ENCODE measurements around the gene CPT2. TPM values are rescaled to one million over a fixed set of nuclear protein-coding genes. Genes with fewer than 3 reads are reported as not detected.

The CPT2 gene
- total and polyA plus RNA-seq, 2 of the 13 experiments (the other 11 are each of a cell fraction or from before 2014, with no cell fraction given): 12.6 to 14.6 TPM

GRCh38 chr1:53220171-53220961 is 23.7 kb downstream of the CPT2 start, which contains the start of gene CZIB (continued):
- TF ChIP-seq ZNF275 (CRISPR knock-in tag; IDR thresholded peaks at IDR 0.05; ENCODE audit: borderline replicate concordance) (peak; percentile 48; the same call in 1 of the 2 replicates), BRCA1 (CRISPR knock-in tag; IDR thresholded peaks at IDR 0.05) (no peak; the same call in 1 of the 2 replicates), KAT2B (IDR thresholded peaks at IDR 0.05; ENCODE audit: borderline replicate concordance, low read depth, low read length) (no peak), SOX13 (IDR thresholded peaks at IDR 0.05) (peak; percentile 59; the same call in 1 of the 2 replicates), SOX13 (CRISPR knock-in tag; conservative IDR thresholded peaks at IDR 0.05 in 1 of 2, IDR thresholded peaks at IDR 0.05 in 1 of 2) (peak in 1 of 2 experiments; percentile 20; a peak in 2 of 4 replicates), LCORL (IDR thresholded peaks at IDR 0.05) (no peak), LCORL (CRISPR knock-in tag; IDR thresholded peaks at IDR 0.05) (peak; percentile 85), AKNA (CRISPR knock-in tag; IDR thresholded peaks at IDR 0.05; ENCODE audit: borderline replicate concordance) (no peak), ARID4A (CRISPR knock-in tag; IDR thresholded peaks at IDR 0.05; ENCODE audit: borderline replicate concordance) (peak; percentile 97), ATF4 (CRISPR knock-in tag; IDR thresholded peaks at IDR 0.05) (peak in 1 of 2 experiments; percentile 88; a peak in 2 of 4 replicates), ZNF30 (CRISPR knock-in tag; IDR thresholded peaks at IDR 0.05) (0 out of 2 replicates have a peak, but pooled peaks have one; percentile 46), SMARCE1 (IDR thresholded peaks at IDR 0.05; ENCODE audit: borderline replicate concordance) (no peak), ZNF773 (CRISPR knock-in tag; IDR thresholded peaks at IDR 0.05; ENCODE audit: borderline replicate concordance) (0 out of 2 replicates have a peak, but pooled peaks have one; percentile 92)
